Measurements from ENCODE around the gene CNBD2.

DNA sequence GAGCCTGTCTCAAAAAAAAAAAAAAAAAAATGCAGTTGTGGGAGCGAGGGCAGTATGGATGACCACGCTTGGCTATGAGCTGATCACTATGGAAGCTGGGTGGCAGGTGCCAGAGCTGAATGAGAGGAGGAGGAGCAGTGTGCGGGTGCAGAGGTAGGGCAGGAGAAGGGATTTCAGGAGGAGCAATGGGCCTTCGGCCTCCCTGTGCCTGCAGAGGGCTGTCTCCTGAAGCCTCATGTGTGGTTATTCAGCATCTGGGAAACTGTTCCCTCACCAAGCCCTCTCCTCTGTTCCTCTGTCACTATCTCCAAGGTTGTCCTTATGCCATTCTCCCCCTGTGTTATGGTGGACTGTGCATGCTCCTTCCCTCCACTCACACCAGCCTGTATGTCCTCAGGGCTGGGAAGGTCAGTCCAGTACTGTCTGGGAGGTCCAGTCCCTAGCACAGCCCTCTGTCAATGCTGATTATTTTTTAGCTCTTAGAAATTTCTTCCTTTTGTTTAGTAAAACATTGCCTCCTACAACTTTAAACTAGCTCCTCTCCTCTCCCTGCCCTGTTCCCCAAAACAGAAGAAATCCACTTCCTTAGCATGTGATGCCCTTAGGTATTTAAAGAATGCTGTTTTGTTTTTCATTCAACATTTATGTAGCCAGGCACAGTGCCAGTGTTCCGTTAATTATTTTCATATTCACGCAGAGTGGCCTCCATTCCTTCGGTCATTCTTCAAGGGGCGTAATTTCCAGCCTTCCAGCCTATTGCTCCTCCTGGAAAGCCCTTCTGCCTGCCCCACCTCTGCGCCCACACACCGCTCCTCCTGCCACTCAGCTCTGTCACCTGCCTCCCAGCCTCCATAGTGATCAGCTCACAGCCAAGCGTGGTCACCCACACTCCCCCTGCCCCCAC lies 48.9 kb downstream of the CNBD2 start:
- no peak for TF ChIP-seq CTCF (IDR thresholded peaks at IDR 0.05)
- no peak for TF ChIP-seq POLR2A (IDR thresholded peaks at IDR 0.05)
- TF ChIP-seq POLR2AphosphoS5 (IDR thresholded peaks at IDR 0.05) = no peak
- no peak for TF ChIP-seq EP300 (IDR thresholded peaks at IDR 0.05)

All from sigmoid colon (tissue), 4 donors.